GM23338 (cell line): Measurements from ENCODE around the gene PRKCH. TPM values are rescaled to one million over a fixed set of nuclear protein-coding genes. Genes with fewer than 3 reads are reported as not detected.

Experiments
- ATAC-seq: fragments of 200-7000 bp; cut with Tn5 transposase; 3 replicates; pipeline ENCODE4 v1.9.1; 2020
- DNase-seq: peaks from one replicate; pipeline ENCODE4 v3.0.0-alpha.2; 2015; ENCODE audit warnings: low spot score
- H2AFZ ChIP-seq: fragments of 200-600 bp; sonication (generic); 2 replicates; pipeline ENCODE4 v1.8.0; 2016; ENCODE audit warnings: antibody characterized with exemption, mild to moderate bottlenecking, moderate library complexity
- H3F3A ChIP-seq: fragments of 200-600 bp; sonication (generic); replicated peaks from 2 replicates; pipeline ENCODE4 v1.8.0; 2017; ENCODE audit warnings: antibody characterized with exemption, mixed run types, low read depth
- H3K27ac ChIP-seq: fragments of 200-600 bp; sonication (generic); 2 replicates; pipeline ENCODE4 v1.6.1; 2016; ENCODE audit warnings: low read depth
- H3K27me3 ChIP-seq: fragments of 200-600 bp; sonication (generic); 2 replicates; pipeline ENCODE4 v1.8.0; 2016; ENCODE audit warnings: mild to moderate bottlenecking, mixed run types, moderate library complexity; ENCODE audit not compliant: insufficient read depth
- H3K36me3 ChIP-seq: fragments of 200-600 bp; sonication (generic); 2 replicates; pipeline ENCODE4 v1.8.0; 2016; ENCODE audit warnings: mild to moderate bottlenecking; ENCODE audit not compliant: insufficient read depth
- H3K4me1 ChIP-seq: fragments of 200-600 bp; sonication (generic); 2 replicates; pipeline ENCODE4 v1.8.0; 2016; ENCODE audit warnings: mild to moderate bottlenecking, moderate library complexity; ENCODE audit not compliant: insufficient read depth
- H3K4me2 ChIP-seq: fragments of 200-600 bp; sonication (generic); 2 replicates; pipeline ENCODE4 v1.7.1; 2017; ENCODE audit warnings: mixed run types
- H3K4me3 ChIP-seq: fragments of 200-600 bp; sonication (generic); 2 replicates; pipeline ENCODE4 v1.6.1; 2016; ENCODE audit warnings: mixed run types
- H3K79me2 ChIP-seq: fragments of 200-600 bp; sonication (generic); replicated peaks from 2 replicates; pipeline ENCODE4 v1.8.0; 2017; ENCODE audit warnings: mild to moderate bottlenecking; ENCODE audit not compliant: insufficient read depth
- H3K9me2 ChIP-seq: fragments of 200-600 bp; sonication (generic); 2 replicates; pipeline ENCODE4 v1.8.0; 2017; ENCODE audit not compliant: insufficient read depth
- H4K20me1 ChIP-seq: fragments of 200-600 bp; sonication (generic); replicated peaks from 2 replicates; pipeline ENCODE4 v1.8.0; 2017; ENCODE audit warnings: mild to moderate bottlenecking; ENCODE audit not compliant: insufficient read depth
- H3K27ac Mint-ChIP-seq: 2 replicates; pipeline ENCODE4 v1.8.0; 2020; ENCODE audit warnings: inconsistent platforms, mild to moderate bottlenecking, moderate library complexity, mixed read lengths
- H3K27me3 Mint-ChIP-seq: 3 replicates; pipeline ENCODE4 v1.8.0; 2022; ENCODE audit warnings: low read depth, mild to moderate bottlenecking, moderate library complexity, mixed read lengths, inconsistent platforms; ENCODE audit not compliant: insufficient read depth, poor library complexity
- H3K36me3 Mint-ChIP-seq: 3 replicates; pipeline ENCODE4 v1.8.0; 2021; ENCODE audit warnings: low read depth, mild to moderate bottlenecking, inconsistent platforms, moderate library complexity, mixed read lengths
- H3K4me1 Mint-ChIP-seq: 3 replicates; pipeline ENCODE4 v1.8.0; 2020; ENCODE audit warnings: mild to moderate bottlenecking, inconsistent platforms, mixed read lengths
- H3K4me3 Mint-ChIP-seq: 3 replicates; pipeline ENCODE4 v1.8.0; 2021; ENCODE audit warnings: moderate library complexity, mild to moderate bottlenecking, inconsistent platforms, mixed read lengths
- H3K9me3 Mint-ChIP-seq: 3 replicates; pipeline ENCODE4 v1.8.0; 2020; ENCODE audit warnings: moderate library complexity, mild to moderate bottlenecking, inconsistent platforms, mixed read lengths
- EZH2phosphoT487 ChIP-seq: fragments of 200-600 bp; sonication (generic); IDR thresholded peaks from one replicate; pipeline ENCODE4 v1.8.1; 2018; ENCODE audit warnings: antibody characterized with exemption; ENCODE audit not compliant: unreplicated experiment
- JUNB ChIP-seq: IDR thresholded peaks from one replicate; pipeline ENCODE4 v1.6.1; 2016; ENCODE audit warnings: antibody characterized with exemption; ENCODE audit not compliant: unreplicated experiment
- NANOG ChIP-seq: IDR thresholded peaks from 2 replicates; pipeline ENCODE4 v1.6.1; 2016; ENCODE audit warnings: antibody characterized with exemption, borderline replicate concordance
- STAT1 ChIP-seq: IDR thresholded peaks from one replicate; pipeline ENCODE4 v1.6.1; 2016; ENCODE audit warnings: antibody characterized with exemption; ENCODE audit not compliant: unreplicated experiment
- ZNF114 ChIP-seq: fragments of 250-450 bp; sonication (Bioruptor Pico); IDR thresholded peaks from 2 replicates; pipeline ENCODE4 v1.5.0; 2020; ENCODE audit warnings: mild to moderate bottlenecking, moderate library complexity
- polyA plus RNA-seq: library from polyadenylated mRNA; unstranded; fragments of >200 nt; fragmentation: Nextera tagmentation; extraction: Ambion mirVana; gene quantifications from 2 replicates; pipeline ENCODE4 v1.2.1, GENCODE V29; 2016
- total RNA-seq: library from RNA; depleted of rRNA; stranded (reverse); fragments of >200 nt; shearing (Covaris generic); gene quantifications from 2 replicates; pipeline ENCODE4 v1.2.3, GENCODE V29; 2014
- TF ChIP-seq, protein P1 (sequence below): fragments of 250-450 bp; sonication (Bioruptor Pico); IDR thresholded peaks from 2 replicates; pipeline ENCODE4 v1.5.0; 2020; ENCODE audit warnings: mild to moderate bottlenecking, moderate library complexity
- TF ChIP-seq, protein P2 (sequence below): IDR thresholded peaks from 2 replicates; pipeline ENCODE4 v1.6.1; 2016; ENCODE audit warnings: antibody characterized with exemption
- TF ChIP-seq, protein P3 (sequence below), 2 experiments: fragments of 200-600 bp in 1 of 2; sonication (generic) in 1 of 2; conservative IDR thresholded peaks; 2 replicates each; pipeline versions ENCODE4 v1.5.1 to v1.6.1; 2016 to 2017; ENCODE audit warnings: antibody characterized with exemption in 2 of 2, low read depth in 2 of 2, mild to moderate bottlenecking in 2 of 2, moderate library complexity in 1 of 2
- TF ChIP-seq, protein P4 (sequence below): IDR thresholded peaks from one replicate; pipeline ENCODE4 v1.6.1; 2018; ENCODE audit warnings: antibody characterized with exemption; ENCODE audit not compliant: unreplicated experiment

The PRKCH gene
- total and polyA plus RNA-seq, 2 experiments from 2014 or later = 5.4 to 10.1 TPM

DNA sequence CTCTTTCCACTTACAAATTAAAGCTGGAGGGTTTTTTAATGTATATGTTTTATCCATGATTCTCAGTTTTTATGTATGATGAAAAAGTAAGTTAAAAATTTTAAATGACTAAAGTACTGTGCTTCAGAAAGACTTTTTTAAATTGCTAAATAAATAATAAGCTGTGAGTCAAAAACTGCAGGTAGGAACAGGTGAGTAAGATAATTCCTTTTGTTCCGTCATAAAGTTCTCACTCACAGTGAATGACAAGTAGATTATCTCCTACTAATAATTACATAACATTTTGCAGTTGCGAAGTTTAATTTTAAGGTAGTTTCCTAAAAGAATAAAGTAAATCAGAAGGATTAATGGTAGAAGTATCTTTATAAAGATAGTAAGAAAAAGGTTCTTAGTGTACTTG, 78.0 kb downstream of the PRKCH start (continued):
- TF ChIP-seq, protein P1, sequence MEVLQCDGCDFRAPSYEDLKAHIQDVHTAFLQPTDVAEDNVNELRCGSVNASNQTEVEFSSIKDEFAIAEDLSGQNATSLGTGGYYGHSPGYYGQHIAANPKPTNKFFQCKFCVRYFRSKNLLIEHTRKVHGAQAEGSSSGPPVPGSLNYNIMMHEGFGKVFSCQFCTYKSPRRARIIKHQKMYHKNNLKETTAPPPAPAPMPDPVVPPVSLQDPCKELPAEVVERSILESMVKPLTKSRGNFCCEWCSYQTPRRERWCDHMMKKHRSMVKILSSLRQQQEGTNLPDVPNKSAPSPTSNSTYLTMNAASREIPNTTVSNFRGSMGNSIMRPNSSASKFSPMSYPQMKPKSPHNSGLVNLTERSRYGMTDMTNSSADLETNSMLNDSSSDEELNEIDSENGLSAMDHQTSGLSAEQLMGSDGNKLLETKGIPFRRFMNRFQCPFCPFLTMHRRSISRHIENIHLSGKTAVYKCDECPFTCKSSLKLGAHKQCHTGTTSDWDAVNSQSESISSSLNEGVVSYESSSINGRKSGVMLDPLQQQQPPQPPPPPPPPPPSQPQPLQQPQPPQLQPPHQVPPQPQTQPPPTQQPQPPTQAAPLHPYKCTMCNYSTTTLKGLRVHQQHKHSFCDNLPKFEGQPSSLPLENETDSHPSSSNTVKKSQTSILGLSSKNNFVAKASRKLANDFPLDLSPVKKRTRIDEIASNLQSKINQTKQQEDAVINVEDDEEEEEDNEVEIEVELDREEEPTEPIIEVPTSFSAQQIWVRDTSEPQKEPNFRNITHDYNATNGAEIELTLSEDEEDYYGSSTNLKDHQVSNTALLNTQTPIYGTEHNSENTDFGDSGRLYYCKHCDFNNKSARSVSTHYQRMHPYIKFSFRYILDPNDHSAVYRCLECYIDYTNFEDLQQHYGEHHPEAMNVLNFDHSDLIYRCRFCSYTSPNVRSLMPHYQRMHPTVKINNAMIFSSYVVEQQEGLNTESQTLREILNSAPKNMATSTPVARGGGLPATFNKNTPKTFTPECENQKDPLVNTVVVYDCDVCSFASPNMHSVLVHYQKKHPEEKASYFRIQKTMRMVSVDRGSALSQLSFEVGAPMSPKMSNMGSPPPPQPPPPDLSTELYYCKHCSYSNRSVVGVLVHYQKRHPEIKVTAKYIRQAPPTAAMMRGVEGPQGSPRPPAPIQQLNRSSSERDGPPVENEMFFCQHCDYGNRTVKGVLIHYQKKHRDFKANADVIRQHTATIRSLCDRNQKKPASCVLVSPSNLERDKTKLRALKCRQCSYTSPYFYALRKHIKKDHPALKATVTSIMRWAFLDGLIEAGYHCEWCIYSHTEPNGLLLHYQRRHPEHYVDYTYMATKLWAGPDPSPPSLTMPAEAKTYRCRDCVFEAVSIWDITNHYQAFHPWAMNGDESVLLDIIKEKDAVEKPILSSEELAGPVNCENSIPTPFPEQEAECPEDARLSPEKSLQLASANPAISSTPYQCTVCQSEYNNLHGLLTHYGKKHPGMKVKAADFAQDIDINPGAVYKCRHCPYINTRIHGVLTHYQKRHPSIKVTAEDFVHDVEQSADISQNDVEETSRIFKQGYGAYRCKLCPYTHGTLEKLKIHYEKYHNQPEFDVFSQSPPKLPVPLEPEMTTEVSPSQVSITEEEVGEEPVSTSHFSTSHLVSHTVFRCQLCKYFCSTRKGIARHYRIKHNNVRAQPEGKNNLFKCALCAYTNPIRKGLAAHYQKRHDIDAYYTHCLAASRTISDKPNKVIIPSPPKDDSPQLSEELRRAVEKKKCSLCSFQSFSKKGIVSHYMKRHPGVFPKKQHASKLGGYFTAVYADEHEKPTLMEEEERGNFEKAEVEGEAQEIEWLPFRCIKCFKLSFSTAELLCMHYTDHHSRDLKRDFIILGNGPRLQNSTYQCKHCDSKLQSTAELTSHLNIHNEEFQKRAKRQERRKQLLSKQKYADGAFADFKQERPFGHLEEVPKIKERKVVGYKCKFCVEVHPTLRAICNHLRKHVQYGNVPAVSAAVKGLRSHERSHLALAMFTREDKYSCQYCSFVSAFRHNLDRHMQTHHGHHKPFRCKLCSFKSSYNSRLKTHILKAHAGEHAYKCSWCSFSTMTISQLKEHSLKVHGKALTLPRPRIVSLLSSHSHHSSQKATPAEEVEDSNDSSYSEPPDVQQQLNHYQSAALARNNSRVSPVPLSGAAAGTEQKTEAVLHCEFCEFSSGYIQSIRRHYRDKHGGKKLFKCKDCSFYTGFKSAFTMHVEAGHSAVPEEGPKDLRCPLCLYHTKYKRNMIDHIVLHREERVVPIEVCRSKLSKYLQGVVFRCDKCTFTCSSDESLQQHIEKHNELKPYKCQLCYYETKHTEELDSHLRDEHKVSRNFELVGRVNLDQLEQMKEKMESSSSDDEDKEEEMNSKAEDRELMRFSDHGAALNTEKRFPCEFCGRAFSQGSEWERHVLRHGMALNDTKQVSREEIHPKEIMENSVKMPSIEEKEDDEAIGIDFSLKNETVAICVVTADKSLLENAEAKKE (CRISPR knock-in tag) = no peak
- TF ChIP-seq, protein P2, sequence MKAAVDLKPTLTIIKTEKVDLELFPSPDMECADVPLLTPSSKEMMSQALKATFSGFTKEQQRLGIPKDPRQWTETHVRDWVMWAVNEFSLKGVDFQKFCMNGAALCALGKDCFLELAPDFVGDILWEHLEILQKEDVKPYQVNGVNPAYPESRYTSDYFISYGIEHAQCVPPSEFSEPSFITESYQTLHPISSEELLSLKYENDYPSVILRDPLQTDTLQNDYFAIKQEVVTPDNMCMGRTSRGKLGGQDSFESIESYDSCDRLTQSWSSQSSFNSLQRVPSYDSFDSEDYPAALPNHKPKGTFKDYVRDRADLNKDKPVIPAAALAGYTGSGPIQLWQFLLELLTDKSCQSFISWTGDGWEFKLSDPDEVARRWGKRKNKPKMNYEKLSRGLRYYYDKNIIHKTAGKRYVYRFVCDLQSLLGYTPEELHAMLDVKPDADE = no peak
- no peak for TF ChIP-seq EZH2phosphoT487
- TF ChIP-seq ZNF114 (CRISPR knock-in tag) = no peak

DNA sequence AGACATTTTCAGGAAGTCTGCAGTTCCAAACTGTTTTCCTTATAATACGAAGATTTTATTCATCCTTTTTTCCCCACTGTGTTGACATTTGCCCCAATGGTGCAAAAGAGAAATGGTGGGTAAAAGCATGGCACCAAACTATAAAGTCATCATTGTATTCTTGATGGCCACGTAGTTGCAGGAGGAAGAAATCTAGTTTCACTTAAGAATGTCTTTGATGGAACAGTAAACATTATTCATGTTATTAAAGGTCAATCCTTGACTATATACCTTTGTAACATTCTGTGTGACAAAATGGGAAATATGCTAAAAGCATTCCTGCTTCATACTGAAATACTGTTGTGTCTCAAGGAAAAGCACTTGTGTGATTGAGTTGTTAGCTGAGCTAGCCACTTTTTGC, 80.1 kb downstream of the PRKCH start:
- Histone ChIP-seq H3K36me3 (no peaks in the 10 kb centered on the region), H3K27me3 (no peaks in the 10 kb centered on the region), H3K9me2 (no peaks in the 10 kb centered on the region), H3K4me2 (no peak overlapping the region), H4K20me1 (no peaks in the 10 kb centered on the region), H3F3A (no peaks in the 10 kb centered on the region), H3K4me1 (peaks cover 10% of the 10 kb centered on the region; the same call in 1 of the 2 replicates), H3K27ac (no peak overlapping the region), H3K4me3 (no peak overlapping the region), H3K79me2 (no peaks in the 10 kb centered on the region), H2AFZ (no peak overlapping the region)
- H3K9me3 Mint-ChIP-seq = no peaks in the 10 kb centered on the region
- no peak overlapping the region for H3K27ac Mint-ChIP-seq
- no peak for ATAC-seq
- H3K4me1 Mint-ChIP-seq = peaks cover 6% of the 10 kb centered on the region
- no peak for DNase-seq
- H3K36me3 Mint-ChIP-seq = no peaks in the 10 kb centered on the region
- H3K4me3 Mint-ChIP-seq = no peak overlapping the region
- no peaks in the 10 kb centered on the region for H3K27me3 Mint-ChIP-seq
- TF ChIP-seq EZH2phosphoT487 (no peak), NANOG (no peak), JUNB (no peak), STAT1 (no peak), ZNF114 (CRISPR knock-in tag) (no peak)
- TF ChIP-seq, protein P3, sequence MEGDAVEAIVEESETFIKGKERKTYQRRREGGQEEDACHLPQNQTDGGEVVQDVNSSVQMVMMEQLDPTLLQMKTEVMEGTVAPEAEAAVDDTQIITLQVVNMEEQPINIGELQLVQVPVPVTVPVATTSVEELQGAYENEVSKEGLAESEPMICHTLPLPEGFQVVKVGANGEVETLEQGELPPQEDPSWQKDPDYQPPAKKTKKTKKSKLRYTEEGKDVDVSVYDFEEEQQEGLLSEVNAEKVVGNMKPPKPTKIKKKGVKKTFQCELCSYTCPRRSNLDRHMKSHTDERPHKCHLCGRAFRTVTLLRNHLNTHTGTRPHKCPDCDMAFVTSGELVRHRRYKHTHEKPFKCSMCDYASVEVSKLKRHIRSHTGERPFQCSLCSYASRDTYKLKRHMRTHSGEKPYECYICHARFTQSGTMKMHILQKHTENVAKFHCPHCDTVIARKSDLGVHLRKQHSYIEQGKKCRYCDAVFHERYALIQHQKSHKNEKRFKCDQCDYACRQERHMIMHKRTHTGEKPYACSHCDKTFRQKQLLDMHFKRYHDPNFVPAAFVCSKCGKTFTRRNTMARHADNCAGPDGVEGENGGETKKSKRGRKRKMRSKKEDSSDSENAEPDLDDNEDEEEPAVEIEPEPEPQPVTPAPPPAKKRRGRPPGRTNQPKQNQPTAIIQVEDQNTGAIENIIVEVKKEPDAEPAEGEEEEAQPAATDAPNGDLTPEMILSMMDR (conservative IDR thresholded peaks at IDR 0.05; ENCODE audit: low read depth in 2 of 2) = no peak
- TF ChIP-seq, protein P4, sequence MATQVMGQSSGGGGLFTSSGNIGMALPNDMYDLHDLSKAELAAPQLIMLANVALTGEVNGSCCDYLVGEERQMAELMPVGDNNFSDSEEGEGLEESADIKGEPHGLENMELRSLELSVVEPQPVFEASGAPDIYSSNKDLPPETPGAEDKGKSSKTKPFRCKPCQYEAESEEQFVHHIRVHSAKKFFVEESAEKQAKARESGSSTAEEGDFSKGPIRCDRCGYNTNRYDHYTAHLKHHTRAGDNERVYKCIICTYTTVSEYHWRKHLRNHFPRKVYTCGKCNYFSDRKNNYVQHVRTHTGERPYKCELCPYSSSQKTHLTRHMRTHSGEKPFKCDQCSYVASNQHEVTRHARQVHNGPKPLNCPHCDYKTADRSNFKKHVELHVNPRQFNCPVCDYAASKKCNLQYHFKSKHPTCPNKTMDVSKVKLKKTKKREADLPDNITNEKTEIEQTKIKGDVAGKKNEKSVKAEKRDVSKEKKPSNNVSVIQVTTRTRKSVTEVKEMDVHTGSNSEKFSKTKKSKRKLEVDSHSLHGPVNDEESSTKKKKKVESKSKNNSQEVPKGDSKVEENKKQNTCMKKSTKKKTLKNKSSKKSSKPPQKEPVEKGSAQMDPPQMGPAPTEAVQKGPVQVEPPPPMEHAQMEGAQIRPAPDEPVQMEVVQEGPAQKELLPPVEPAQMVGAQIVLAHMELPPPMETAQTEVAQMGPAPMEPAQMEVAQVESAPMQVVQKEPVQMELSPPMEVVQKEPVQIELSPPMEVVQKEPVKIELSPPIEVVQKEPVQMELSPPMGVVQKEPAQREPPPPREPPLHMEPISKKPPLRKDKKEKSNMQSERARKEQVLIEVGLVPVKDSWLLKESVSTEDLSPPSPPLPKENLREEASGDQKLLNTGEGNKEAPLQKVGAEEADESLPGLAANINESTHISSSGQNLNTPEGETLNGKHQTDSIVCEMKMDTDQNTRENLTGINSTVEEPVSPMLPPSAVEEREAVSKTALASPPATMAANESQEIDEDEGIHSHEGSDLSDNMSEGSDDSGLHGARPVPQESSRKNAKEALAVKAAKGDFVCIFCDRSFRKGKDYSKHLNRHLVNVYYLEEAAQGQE = no peak
